Measurements from ENCODE around the gene ARHGAP1.
"Not testable (repeated sequence)": the region's sequence is repeated elsewhere in the genome, so short reads cannot be mapped to it uniquely, and the experiment has no call there.

ARHGAP1 gene

GRCh38 chr11:46677991-46678740 is 22.3 kb downstream of the ARHGAP1 start:
- H3K9ac ChIP-seq (ENCODE audit: low read depth, low read length), result no peak overlapping the region
- H3K4me1 ChIP-seq (ENCODE audit: insufficient read depth, low read length), result peaks cover 16% of the 10 kb centered on the region
- no peaks in the 10 kb centered on the region for H3K9me3 ChIP-seq (ENCODE audit: control insufficient read depth, insufficient read depth, low read length)
- 0 out of 2 replicates have a peak, but pooled peaks cover 5% of the 10 kb centered on the region for H3K36me3 ChIP-seq (ENCODE audit: insufficient read depth, low read length)

DNA sequence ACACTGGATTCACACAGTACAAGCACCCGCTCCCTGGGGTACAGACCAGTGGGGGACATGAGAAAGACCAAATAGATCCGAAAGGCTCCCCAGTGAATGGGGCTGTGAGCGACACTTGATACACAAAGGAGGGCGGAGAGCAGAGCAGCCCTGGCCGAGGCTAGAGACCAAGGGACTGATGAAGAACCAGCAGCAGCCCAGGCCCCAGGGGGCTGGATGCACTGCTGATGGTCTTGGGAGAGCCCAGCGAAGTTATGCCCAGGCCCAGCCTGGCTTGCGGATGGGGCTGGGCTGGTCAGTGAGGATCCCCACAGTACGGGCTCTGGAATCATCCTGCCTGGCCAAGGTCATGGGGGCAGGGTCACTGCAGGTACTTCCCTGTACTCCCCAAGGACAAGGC is 23.2 kb downstream of the ARHGAP1 start:
- H3K9me3 ChIP-seq (ENCODE audit: control insufficient read depth, insufficient read depth, low read length), result no peaks in the 10 kb centered on the region
- H3K36me3 ChIP-seq (ENCODE audit: insufficient read depth, low read length), result peaks cover 11% of the 10 kb centered on the region; the same call in 1 of the 2 replicates
- no peak overlapping the region for H3K9ac ChIP-seq (ENCODE audit: low read depth, low read length)
- H3K4me1 ChIP-seq (ENCODE audit: insufficient read depth, low read length), result peaks cover 16% of the 10 kb centered on the region

- Histone ChIP-seq H3K4me1 (ENCODE audit: insufficient read depth, low read length) (peaks cover 16% of the 10 kb centered on the region), H3K9ac (ENCODE audit: low read depth, low read length) (no peak overlapping the region), H3K9me3 (ENCODE audit: control insufficient read depth, insufficient read depth, low read length) (no peaks in the 10 kb centered on the region), H3K36me3 (ENCODE audit: insufficient read depth, low read length) (peaks cover 15% of the 10 kb centered on the region)
Observed at GRCh38 chr11:46676436-46677158, 23.8 kb downstream of the ARHGAP1 start.

DNA sequence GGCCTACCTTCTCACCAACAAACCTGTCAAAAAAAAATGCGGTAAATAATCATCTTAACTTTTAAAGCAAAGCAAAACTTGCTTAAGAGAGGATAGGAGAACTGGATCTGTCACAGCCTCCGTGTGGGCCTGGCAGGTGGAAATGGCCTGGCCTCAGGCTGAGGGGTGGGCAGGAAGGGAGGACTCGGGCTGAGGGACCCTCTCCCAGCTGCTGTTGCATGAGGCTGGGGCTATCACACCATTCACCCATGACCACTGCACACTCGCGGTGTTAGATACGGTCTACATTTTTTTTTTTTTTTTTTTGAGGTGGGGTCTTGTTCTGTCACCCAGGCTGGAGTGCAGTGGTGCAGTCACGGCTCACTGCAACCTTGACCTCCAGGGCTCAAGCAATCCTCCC is 24.5 kb downstream of the ARHGAP1 start:
- Histone ChIP-seq H3K36me3 (ENCODE audit: insufficient read depth, low read length) (peaks cover 18% of the 10 kb centered on the region), H3K9ac (ENCODE audit: low read depth, low read length) (no peak overlapping the region), H3K9me3 (ENCODE audit: control insufficient read depth, insufficient read depth, low read length) (no peaks in the 10 kb centered on the region), H3K4me1 (ENCODE audit: insufficient read depth, low read length) (peaks cover 16% of the 10 kb centered on the region)

- H3K9me3 ChIP-seq (ENCODE audit: control insufficient read depth, insufficient read depth, low read length), result no peaks in the 10 kb centered on the region
- peaks cover 20% of the 10 kb centered on the region for H3K36me3 ChIP-seq (ENCODE audit: insufficient read depth, low read length)
- no peak overlapping the region for H3K9ac ChIP-seq (ENCODE audit: low read depth, low read length)
- H3K4me1 ChIP-seq (ENCODE audit: insufficient read depth, low read length), result peaks cover 16% of the 10 kb centered on the region
Observed at GRCh38 chr11:46675288-46675851, 25.0 kb downstream of the ARHGAP1 start.

DNA sequence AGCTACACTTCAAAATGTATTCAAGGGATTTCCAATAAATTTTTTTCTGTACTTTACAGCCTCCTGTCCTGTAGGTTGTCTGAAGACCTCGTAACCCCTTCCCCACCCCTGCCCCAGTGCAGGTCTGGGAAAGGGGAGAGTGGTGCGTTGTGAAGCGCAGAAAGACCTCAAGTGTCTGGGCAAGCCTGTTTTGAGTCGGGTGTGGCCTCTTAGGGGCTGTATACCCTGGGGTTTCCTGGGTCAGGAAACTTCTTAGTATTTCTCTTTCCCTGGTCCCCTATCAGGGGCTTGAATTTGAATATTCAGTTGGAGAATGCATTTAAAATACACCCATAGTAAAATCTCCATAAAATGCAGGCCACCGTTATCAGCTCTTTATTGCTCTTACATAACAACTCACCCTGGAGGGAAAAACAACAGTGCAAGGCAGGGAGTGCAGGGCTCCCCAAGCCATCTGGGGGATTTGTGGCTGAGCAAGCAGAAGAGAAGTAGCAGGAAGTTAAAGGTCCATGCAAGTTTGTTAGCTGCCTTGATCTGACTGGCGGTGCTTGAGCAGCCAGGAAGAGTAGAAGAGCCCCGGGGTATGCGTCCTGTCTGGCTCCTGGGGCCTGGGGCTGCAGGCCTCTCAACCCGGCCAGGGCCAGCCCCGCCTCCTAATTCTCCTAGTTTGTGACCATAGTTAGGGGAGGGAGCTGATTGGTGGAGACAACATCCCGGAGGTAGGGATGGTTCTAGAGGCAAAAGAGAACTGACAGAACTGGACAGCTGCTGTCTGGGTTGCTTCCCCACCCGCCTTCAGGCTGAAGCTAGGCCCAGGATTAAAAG is 25.7 kb downstream of the ARHGAP1 start:
- H3K36me3 ChIP-seq (ENCODE audit: insufficient read depth, low read length), result peaks cover 15% of the 10 kb centered on the region
- no peaks in the 10 kb centered on the region for H3K9me3 ChIP-seq (ENCODE audit: control insufficient read depth, insufficient read depth, low read length)
- H3K9ac ChIP-seq (ENCODE audit: low read depth, low read length), result no peak overlapping the region
- peaks cover 16% of the 10 kb centered on the region for H3K4me1 ChIP-seq (ENCODE audit: insufficient read depth, low read length)

DNA sequence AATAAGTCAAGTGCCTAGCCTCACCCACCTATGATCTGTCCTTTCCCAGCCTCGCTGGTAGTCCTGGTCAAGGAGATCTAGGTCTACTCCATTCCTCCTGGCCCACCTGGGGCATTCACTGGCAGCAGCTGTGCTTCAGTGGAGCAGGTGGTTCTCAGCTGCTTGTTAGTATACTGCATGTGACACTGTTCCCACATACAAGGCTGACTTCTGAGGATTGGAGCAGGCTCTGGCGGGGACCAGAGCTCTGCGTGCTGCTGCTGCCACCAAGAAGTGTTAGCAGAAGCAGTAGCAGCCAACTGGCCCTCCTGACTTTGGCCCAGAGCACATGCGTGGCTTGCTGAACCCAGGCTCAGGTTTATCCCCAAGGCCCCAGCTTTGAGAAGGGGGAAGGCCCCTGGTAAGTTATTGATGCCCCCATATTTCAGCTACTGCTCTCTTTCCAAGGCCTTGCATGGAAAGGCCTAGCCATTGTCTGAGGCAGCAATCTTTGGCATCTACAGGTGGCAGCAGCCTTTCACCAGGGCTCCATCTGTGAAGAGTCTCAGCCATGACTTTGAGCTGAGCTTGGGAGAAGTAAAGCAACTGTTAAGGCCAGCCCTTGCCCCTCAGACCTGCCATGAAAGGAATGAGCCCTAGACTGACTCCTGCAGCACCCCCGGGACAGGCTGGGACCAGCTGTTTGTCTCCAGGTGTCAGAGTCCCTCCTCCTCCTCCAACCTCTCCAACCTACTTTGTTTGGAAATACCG is 26.5 kb downstream of the ARHGAP1 start:
- H3K36me3 ChIP-seq (ENCODE audit: insufficient read depth, low read length), result peaks cover 18% of the 10 kb centered on the region
- H3K9me3 ChIP-seq (ENCODE audit: control insufficient read depth, insufficient read depth, low read length), result no peaks in the 10 kb centered on the region
- peaks cover 16% of the 10 kb centered on the region for H3K4me1 ChIP-seq (ENCODE audit: insufficient read depth, low read length)
- no peak overlapping the region for H3K9ac ChIP-seq (ENCODE audit: low read depth, low read length)

GRCh38 chr11:46672381-46672839 is 28.0 kb downstream of the ARHGAP1 start:
- no peaks in the 10 kb centered on the region for H3K9me3 ChIP-seq (ENCODE audit: control insufficient read depth, insufficient read depth, low read length)
- peaks cover 16% of the 10 kb centered on the region for H3K4me1 ChIP-seq (ENCODE audit: insufficient read depth, low read length)
- no peak overlapping the region for H3K9ac ChIP-seq (ENCODE audit: low read depth, low read length)
- H3K36me3 ChIP-seq (ENCODE audit: insufficient read depth, low read length), result peaks cover 22% of the 10 kb centered on the region

GRCh38 chr11:46671958-46672315 is 28.5 kb downstream of the ARHGAP1 start:
- Histone ChIP-seq H3K4me1 (ENCODE audit: insufficient read depth, low read length) (peaks cover 16% of the 10 kb centered on the region), H3K9me3 (ENCODE audit: control insufficient read depth, insufficient read depth, low read length) (no peaks in the 10 kb centered on the region), H3K9ac (ENCODE audit: low read depth, low read length) (no peak overlapping the region), H3K36me3 (ENCODE audit: insufficient read depth, low read length) (peaks cover 22% of the 10 kb centered on the region)

DNA sequence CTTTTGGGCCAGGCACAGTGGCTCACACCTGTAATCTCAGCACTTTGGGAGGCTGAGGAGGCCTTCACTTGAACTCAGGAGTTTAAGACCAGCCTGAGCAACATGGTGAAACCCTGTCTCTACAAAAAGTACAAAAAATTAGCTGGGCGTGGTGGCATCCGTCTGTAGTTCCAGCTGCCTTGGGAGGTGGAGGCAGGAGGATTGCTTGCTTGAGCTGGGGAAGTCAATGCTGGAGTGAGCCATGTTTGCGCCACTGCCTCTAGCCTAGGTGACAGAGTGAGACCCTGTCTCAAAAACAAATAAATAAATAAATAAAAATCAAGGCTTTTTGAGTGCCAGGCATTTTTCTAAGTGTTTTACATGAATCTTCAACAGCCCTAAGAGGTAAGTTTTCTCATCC is 29.9 kb downstream of the ARHGAP1 start:
- H3K9ac ChIP-seq (ENCODE audit: low read depth, low read length); H3K9me3 ChIP-seq (ENCODE audit: control insufficient read depth, insufficient read depth, low read length): not testable (repeated sequence)
- Histone ChIP-seq H3K36me3 (ENCODE audit: insufficient read depth, low read length) (peaks cover 22% of the 10 kb centered on the region), H3K4me1 (ENCODE audit: insufficient read depth, low read length) (peaks cover 16% of the 10 kb centered on the region)

GRCh38 chr11:46669711-46670139 is 30.7 kb downstream of the ARHGAP1 start:
- no peak overlapping the region for H3K9ac ChIP-seq (ENCODE audit: low read depth, low read length)
- H3K4me1 ChIP-seq (ENCODE audit: insufficient read depth, low read length), result peaks cover 12% of the 10 kb centered on the region
- H3K36me3 ChIP-seq (ENCODE audit: insufficient read depth, low read length), result peaks cover 25% of the 10 kb centered on the region
- H3K9me3 ChIP-seq (ENCODE audit: control insufficient read depth, insufficient read depth, low read length), result no peaks in the 10 kb centered on the region

DNA sequence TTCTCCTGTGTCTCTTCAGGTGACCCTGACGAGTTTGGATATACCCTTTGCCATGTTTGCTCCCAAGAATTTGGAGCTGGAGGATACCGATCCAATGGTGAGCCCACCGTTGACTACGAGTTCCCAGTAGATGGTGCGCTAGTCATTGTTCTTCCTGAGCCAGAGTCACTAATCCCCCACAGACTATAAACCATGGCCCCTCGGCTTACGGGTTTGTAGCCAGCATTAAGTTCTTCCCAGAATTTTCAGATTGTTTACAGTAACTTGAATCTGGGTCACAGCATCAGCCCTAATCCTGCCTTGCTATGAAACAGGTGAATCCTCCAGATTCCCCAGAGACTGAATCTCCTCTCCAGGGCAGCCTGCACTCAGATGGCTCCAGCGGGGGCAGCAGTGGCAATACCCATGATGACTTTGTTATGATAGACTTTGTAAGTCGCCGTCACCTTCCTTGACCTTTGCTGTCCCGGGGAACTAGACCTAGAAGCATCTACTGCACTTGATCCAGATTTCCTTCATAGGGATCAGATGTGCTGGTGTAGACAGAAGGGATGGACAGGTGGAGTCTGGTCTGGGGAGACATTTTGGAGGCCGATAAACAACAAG is 31.8 kb downstream of the ARHGAP1 start:
- Histone ChIP-seq H3K9me3 (ENCODE audit: control insufficient read depth, insufficient read depth, low read length) (no peaks in the 10 kb centered on the region), H3K36me3 (ENCODE audit: insufficient read depth, low read length) (peaks cover 29% of the 10 kb centered on the region), H3K4me1 (ENCODE audit: insufficient read depth, low read length) (peaks cover under 1% of the 10 kb centered on the region; the same call in 1 of the 2 replicates), H3K9ac (ENCODE audit: low read depth, low read length) (no peak overlapping the region)

GRCh38 chr11:46667043-46667481 is 33.4 kb downstream of the ARHGAP1 start:
- H3K4me1 ChIP-seq (ENCODE audit: insufficient read depth, low read length), result no peaks in the 10 kb centered on the region
- no peaks in the 10 kb centered on the region for H3K9me3 ChIP-seq (ENCODE audit: control insufficient read depth, insufficient read depth, low read length)
- no peak overlapping the region for H3K9ac ChIP-seq (ENCODE audit: low read depth, low read length)
- H3K36me3 ChIP-seq (ENCODE audit: insufficient read depth, low read length), result peaks cover 25% of the 10 kb centered on the region
